ENCODE results near the gene KHK.
"Not testable (repeated sequence)": the region's sequence is repeated elsewhere in the genome, so short reads cannot be mapped to it uniquely, and the experiment has no call there.

Gene KHK

GRCh38 chr2:27095745-27096651, 9.4 kb downstream of the KHK start:
- DNase-seq (ENCODE audit: low read depth, low spot score) = no peak

DNA sequence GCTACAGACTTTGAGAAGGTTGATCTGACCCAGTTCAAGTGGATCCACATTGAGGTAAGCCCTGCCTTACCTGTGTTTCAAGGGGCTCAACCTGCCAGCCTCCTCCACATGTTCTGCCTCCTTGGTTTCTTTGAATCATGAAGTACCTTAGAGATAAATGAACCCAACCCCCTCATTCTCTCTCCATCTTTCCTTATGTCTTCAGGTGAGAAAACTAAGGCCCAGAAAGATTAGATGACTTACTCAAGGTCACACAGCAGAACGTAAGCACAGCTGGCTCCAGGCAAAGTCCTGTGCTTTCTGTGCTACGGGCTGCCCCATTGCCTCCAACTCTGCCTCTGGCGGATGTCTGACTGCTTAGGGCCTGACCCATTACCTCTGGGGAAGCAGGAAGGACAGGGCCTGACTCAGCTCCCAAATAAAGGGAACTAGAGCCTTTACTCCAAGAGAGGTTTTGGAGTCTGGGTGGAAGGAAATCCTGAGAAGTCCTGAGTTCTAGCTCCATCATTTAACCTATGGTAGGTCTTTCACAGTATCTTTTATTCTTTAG, 10.3 kb downstream of the KHK start:
- DNase-seq (ENCODE audit: low read depth, low spot score) = no peak

DNA sequence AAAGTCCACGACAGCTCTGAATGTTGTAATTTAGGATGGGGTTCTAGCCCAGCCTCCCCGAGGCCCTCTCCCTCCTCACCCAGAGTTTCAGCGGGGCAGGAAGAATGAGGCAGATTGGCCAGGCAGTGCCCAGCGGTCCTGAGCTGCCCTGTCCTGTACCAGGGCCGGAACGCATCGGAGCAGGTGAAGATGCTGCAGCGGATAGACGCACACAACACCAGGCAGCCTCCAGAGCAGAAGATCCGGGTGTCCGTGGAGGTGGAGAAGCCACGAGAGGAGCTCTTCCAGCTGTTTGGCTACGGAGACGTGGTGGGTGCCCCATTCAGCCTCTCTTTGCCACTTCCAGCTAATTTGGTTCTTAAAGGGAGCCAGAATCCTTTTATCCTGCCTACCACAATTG, 10.8 kb downstream of the KHK start:
- DNase-seq (ENCODE audit: low read depth, low spot score) = no peak

DNA sequence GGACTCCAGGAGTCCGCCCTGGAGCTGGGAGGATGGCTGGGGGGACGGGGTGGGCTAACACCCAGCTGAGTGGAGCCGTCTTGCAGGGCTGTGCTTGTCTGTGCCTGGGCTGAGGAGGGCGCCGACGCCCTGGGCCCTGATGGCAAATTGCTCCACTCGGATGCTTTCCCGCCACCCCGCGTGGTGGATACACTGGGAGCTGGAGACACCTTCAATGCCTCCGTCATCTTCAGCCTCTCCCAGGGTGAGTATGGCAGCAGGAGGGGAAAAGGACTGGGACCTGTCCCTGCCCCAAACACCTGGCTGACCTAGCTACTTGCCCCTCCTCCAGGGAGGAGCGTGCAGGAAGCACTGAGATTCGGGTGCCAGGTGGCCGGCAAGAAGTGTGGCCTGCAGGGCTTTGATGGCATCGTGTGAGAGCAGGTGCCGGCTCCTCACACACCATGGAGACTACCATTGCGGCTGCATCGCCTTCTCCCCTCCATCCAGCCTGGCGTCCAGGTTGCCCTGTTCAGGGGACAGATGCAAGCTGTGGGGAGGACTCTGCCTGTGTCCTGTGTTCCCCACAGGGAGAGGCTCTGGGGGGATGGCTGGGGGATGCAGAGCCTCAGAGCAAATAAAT, 12.9 kb downstream of the KHK start:
- no peak for DNase-seq (ENCODE audit: low read depth, low spot score)

DNA sequence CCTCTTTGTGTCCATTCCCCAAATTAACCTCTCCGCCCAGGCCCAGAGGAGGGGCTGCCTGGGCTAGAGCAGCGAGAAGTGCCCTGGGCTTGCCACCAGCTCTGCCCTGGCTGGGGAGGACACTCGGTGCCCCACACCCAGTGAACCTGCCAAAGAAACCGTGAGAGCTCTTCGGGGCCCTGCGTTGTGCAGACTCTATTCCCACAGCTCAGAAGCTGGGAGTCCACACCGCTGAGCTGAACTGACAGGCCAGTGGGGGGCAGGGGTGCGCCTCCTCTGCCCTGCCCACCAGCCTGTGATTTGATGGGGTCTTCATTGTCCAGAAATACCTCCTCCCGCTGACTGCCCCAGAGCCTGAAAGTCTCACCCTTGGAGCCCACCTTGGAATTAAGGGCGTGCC, 13.5 kb downstream of the KHK start:
- DNase-seq (ENCODE audit: low read depth, low spot score) = no peak

DNA sequence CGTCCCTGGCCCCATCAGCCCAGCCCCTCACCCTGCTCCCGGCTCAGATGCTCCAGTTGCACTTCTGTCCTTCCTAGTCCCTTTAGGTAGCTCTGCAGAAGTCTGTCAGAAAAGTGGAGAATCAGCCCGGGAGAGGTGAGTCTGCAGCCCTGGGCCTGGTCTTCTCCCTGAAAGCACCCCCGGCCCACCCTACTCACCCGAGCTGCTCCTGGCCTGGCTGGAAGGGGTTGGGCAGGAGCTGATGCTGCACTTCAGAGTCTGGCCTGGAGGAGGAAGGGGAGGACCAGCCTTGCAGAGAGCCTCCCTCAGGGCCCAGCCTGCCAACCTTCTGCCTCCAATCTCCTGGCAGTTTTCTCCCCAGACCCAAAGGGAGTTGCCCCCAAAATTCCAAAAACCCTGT, 15.8 kb downstream of the KHK start:
- DNase-seq (ENCODE audit: low read depth, low spot score) = no peak

DNA sequence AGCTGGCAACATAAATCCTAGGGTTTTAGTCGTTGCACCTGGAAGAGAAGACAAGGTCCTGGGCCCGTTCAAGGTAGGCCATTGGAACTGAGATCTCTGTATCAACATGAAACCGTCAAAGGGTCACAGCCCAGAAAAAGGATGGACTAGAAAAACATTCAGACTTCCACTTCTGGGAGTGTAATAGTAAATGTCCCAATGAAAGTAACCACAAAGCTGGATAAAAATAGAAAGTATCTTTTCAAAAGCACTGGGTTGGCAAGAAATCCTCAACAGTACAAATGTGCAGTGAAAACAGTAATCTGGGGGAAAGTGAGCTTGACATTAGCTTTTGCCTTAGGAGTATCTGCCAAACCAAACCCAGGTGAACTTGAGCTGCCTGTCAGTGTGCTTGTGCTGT, 19.4 kb downstream of the KHK start:
- no peak for DNase-seq (ENCODE audit: low read depth, low spot score)

DNA sequence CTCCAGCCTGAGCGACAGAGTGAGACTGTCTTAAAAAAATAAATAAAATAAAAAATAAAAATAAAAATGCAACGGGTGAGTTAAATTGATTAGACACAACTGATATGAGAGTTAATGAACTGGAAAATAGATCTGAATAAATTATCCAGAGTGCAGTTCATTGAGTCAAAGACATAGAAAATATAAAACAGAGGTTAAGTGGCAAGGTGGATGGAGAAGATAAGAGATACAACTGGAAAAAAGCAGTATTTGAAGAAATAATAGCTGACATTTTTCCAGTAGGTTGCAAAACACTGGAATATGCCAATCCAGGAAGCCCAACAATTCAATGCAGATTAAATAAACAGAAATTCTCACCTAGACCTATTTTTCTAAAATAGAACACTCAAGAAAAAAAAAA, 21.6 kb downstream of the KHK start:
- DNase-seq (ENCODE audit: low read depth, low spot score) = no peak

GRCh38 chr2:27109083-27109482, 22.5 kb downstream of the KHK start:
- DNase-seq (ENCODE audit: low read depth, low spot score) = no peak

GRCh38 chr2:27110603-27111352, 24.2 kb downstream of the KHK start:
- not testable (repeated sequence) for DNase-seq (ENCODE audit: low read depth, low spot score)

- not testable (repeated sequence) for DNase-seq (ENCODE audit: low read depth, low spot score)
Observed at GRCh38 chr2:27111392-27112078, 25.0 kb downstream of the KHK start.

- DNase-seq (ENCODE audit: low read depth, low spot score) = no peak
Observed at GRCh38 chr2:27115519-27115918, 28.9 kb downstream of the KHK start.

DNA sequence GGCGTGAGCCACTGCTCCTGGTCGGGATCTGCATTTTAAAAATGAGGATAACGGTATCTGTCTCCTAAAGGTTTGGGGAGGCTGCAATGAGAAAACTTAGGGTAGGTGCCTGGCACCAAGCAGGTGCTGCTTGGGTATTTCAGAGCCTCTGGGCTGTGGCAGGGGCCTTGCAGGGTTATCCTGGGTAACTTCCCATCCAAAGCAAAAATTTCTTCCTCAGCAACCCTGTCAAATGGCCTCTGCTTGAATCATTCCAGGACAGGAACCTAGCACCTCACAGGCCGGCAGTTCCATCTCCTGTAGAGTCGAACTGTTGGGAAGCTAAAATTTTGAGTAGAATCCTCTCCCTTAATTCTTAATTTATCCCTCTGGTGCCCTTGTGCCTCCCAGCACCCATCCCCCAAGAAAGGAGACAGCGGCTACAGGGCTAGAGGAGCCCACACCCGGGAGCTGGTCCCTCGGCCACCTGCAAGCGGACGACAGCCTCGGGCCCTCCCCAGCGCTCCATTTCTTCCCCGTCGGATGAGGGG, 31.5 kb downstream of the KHK start:
- no peak for DNase-seq (ENCODE audit: low read depth, low spot score)

DNA sequence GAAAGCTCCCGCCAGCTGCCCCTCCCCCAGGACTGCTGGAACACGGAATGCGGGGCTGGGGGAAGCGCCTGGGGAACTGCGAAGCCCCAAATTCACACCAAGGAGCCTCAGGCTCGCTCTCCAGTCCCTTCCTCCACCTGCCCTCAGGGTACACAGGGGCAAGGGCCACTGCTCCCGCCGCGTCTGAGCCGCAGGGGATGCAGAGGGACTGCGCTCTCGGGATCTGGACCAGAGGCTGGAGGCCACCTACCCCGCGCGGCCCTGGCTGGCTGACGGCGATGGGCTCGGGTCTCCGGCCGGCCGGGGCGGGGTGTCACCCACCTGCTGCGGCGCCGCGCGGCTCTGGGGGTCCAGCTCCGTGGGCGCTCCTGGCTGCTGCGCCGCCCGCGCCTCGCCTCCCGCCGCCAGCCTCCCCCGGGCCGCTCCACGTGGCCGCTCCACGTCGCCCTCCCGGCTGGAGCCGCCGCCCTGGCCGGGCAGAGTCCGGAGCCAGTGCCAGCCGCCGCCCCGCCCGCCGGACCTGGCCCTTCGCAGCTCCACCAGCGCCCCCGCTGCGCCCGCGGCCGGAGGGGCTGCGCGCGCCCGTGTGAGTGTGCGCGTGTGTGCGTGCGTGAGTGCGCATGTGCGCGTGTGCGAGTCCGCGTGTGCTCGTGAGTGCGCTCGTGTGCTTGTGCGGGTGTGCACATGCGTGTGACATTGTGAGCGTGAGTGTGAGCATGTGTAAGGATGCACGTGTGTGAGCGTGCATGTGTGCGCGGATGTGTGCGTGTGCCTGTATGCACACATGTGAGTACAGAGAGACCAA, 32.2 kb downstream of the KHK start, which contains the start of gene CGREF1:
Gene CGREF1 (minus strand): TSS at position 604 of the 805 bp plus-strand sequence. CDS start 14,762 bp downstream, outside the sequence.
- no peak for DNase-seq (ENCODE audit: low read depth, low spot score)

- not testable (repeated sequence) for DNase-seq (ENCODE audit: low read depth, low spot score)
Observed at GRCh38 chr2:27119330-27119670, 32.7 kb downstream of the KHK start.

DNA sequence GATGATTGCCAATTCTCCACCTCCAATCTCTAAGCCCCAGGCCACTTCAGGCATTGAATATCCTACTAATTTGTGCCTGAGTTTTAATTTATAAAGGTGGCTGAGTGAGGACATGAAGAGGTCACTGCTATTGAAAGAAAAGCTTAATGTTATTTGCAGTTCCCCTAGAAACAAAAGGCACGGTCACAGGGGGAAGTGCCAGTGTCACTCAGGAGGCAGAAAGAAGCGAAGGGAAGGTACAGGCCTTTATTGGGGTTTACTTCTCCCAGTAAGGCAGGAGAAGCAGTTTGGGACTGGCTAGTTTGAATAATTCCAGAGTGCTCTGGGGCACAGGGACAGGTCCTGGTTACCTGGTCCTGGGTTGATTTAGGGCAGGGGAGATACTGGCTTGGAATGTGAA, 35.3 kb downstream of the KHK start:
- no peak for DNase-seq (ENCODE audit: low read depth, low spot score)

DNA sequence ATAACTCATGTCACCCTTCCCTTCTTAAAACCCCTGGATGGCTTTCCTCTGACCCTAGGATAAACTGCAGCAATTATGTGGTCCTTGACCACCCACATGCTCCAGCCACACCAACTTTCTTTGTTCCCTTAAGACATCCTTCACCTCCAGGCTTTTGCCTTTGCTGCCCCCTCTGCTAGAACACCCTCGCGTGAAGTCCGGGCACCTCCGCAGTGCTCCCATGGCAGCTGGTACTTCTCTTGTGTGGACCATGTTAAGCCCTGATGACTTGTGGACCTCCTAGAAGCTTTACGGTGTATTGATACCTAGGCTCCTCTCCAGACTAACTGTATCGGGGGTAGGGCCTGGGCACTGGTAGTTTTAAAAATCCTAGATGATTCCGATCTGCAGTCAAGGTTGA, 36.2 kb downstream of the KHK start:
- no peak for DNase-seq (ENCODE audit: low read depth, low spot score)

DNA sequence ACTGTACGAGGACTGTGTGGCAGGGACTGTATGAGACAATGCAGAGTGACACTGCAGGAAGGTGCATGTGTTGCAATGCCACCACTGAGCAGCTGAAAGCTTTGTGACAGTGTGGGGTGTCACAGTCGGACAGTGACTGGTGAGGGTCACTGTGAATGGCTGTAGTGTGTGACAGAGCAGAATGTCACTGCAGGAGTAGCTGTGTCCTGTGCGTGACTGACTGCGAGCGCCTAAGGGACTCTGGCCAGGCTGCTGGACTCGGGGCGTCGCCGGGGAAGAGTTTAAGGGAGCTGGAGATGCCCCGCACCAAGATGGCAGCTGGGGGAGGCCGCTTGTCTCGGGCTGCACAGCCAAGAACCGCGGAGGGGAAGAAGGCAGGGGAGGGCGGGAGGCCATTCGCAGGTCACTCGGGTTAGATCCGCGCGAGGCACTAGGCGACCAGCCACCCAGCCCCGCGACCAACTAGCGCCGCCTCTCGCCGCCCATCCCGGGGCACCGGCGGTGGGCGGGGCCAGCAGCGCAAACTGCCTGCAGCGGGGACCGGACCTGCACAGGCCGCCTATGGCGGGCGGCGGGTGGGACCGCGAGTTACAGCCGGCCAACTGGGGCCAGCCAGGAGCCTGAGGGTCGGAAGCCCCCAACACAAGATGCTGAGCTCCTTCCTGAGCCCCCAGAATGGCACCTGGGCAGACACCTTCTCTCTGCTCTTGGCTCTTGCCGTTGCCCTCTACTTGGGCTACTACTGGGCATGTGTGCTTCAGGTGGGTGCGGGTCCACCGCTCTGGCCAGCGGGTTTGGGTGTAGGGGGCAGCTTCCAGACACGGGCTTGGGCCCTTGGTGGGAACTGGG, 37.0 kb downstream of the KHK start, which contains the start of gene ABHD1:
Gene ABHD1 (plus strand): TSS at position 514 of the 849 bp plus-strand sequence. CDS start 134 bp downstream, at position 648.
- no peak for DNase-seq (ENCODE audit: low read depth, low spot score)

- no peak for DNase-seq (ENCODE audit: low read depth, low spot score)
Observed at GRCh38 chr2:27125104-27125503, 38.5 kb downstream of the KHK start.

Measured in smooth muscle cell of the brain vasculature (primary cell).